H7 (cell line): ENCODE results near the gene CLDN9. TPM values are rescaled to one million over a fixed set of nuclear protein-coding genes. Genes with fewer than 3 reads are reported as not detected.
A peak's percentile ranks its signal among the peaks of the same experiment; 100 is the strongest.
"Not testable (repeated sequence)": the region's sequence is repeated elsewhere in the genome, so short reads cannot be mapped to it uniquely, and the experiment has no call there.

Experiments
- DNase-seq: peaks from one replicate; pipeline ENCODE4 v3.0.0; 2012
- H3K27me3 ChIP-seq: 2 replicates; pipeline ENCODE4 v1.6.0; 2011; ENCODE audit warnings: mild to moderate bottlenecking, low read length; ENCODE audit not compliant: control insufficient read depth, insufficient read depth
- H3K36me3 ChIP-seq: replicated peaks from 2 replicates; pipeline ENCODE4 v1.5.1; 2011; ENCODE audit warnings: low read length; ENCODE audit not compliant: control insufficient read depth, insufficient read depth
- H3K4me3 ChIP-seq: 2 replicates; pipeline ENCODE4 v1.5.1; 2011; ENCODE audit warnings: low read depth, mild to moderate bottlenecking, control low read depth, low read length, moderate library complexity; ENCODE audit not compliant: insufficient read depth
- total RNA-seq: library from RNA; depleted of rRNA; stranded (reverse); fragments of >200 nt; shearing (Covaris generic); gene quantifications from 2 replicates; pipeline ENCODE4 v1.2.3, GENCODE V29; 2014

CLDN9 gene
- total RNA-seq, 1 experiment from 2014 or later = 0.21 TPM

DNA sequence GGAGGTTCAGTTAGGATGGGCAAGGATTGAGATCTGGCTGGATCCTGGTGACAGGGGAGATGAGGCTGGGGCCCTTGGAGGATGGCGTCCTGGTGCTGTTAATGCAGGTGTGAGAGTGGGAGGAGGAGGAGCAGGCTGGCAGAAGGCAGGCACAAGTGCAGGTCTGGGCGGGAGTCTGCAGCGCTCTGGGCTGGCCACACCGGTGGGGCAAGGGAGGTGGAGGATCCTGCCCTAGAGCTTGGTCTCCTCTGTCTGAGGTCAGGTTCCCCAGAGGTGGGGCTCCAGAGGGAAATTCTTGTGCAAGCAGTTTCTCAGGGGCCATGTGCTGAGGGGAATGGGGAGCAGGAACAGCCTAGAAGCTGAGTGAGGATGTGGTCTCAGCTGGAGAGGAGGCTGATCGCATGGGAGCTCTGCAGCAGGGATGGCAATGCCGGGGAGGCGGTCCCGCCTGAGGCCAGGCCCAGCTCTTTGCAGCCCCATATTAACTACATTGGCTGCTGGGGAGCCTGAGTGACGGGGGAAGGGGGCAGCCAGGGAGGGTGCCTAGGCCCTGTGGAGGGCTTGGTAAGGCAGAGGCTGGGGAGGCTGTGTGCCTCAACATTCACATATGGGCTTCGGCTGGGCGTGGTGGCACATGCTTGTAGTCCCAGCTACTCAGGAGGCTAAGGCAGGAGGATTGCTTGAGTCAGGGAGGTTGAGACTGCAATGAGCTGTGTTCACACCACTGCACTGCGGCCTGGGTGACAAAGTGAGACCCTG is 40.0 kb downstream of the CLDN9 start:
- not testable (repeated sequence) for H3K4me3 ChIP-seq, H3K36me3 ChIP-seq, H3K27me3 ChIP-seq, DNase-seq

DNA sequence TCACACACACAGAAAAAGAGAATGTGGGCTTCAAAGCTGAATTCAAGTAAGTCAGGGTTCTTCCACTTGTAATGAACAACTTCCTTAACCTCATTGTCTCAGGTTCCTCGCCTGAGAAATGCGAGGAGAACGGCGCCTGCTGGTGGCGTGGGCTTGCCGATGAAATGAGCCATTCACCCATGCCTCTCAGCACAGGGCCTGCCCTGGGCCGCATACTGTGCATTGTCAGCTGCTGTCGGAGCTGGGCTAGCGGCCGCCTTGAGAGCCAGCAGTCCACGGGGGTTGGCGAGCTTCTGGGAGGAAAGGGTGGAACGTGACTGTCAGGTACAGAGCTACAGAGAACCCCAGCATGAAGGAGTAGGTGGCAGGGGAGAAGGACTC is 40.6 kb downstream of the CLDN9 start:
- DNase-seq, H3K27me3 ChIP-seq: not testable (repeated sequence)

DNA sequence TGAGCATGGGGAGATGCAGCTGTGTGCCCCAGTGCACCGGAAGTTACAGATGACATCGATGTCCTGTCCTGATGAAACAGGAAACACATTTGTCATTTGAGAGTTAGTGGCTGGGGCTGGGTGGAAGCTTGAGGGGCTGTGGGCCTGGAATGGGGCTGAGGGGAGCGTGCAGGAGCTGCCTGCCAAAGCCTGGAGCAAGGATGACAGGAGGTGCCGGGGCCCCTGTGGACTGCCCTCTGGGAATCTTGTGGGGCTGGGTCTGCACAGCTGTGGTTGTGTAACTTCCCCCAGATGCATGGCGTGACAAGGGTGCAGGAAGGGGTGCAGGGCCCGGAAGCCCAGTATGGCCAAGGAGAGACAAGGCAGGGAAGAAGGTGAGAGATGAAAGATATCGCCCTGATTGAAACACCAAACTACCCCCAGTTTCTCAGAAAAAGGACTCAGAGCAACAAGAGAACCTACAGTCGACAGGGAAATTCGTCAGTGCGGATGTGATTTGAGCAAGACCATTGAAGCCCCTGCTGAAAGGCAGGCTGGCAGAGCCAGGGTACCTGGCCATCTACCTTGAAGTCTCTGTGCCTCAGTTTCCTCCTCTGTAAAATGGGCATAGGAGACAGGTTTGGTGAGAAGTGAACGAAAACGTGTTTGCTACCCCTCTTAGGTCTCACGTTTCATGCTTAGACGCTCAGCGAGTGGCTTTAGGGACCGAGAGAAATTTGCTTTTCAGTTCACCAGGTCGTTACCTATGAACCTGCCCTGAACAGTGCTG is 42.4 kb downstream of the CLDN9 start:
- Histone ChIP-seq H3K27me3 (no peaks in the 10 kb centered on the region), H3K36me3 (0 out of 2 replicates have a peak, but pooled peaks cover 2% of the 10 kb centered on the region), H3K4me3 (no peak overlapping the region)
- no peak for DNase-seq

More for the DNA sequence above, 40.6 kb downstream of the CLDN9 start:
- not testable (repeated sequence) for H3K36me3 ChIP-seq, H3K4me3 ChIP-seq

DNA sequence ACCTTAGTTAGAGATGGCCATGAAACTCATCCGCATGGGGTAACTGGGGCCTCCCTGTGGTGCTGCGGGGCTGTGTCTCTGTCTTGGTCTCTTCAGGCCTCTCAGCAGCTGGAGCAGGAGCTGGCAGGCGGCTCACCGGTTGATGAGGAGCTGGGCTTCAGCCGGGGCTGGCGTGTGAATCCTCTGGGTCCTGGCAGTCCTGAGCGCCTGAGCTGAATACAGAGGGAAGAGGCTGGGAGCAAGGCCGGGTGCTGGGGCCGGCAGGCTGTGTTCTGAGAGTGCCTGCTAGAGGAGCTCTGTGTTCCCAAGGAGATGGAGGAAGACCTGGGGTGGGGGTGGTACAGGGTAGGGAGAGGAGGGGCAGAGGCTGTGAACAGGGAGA is 43.0 kb downstream of the CLDN9 start:
- not testable (repeated sequence) for H3K27me3 ChIP-seq, H3K36me3 ChIP-seq, DNase-seq, H3K4me3 ChIP-seq

DNA sequence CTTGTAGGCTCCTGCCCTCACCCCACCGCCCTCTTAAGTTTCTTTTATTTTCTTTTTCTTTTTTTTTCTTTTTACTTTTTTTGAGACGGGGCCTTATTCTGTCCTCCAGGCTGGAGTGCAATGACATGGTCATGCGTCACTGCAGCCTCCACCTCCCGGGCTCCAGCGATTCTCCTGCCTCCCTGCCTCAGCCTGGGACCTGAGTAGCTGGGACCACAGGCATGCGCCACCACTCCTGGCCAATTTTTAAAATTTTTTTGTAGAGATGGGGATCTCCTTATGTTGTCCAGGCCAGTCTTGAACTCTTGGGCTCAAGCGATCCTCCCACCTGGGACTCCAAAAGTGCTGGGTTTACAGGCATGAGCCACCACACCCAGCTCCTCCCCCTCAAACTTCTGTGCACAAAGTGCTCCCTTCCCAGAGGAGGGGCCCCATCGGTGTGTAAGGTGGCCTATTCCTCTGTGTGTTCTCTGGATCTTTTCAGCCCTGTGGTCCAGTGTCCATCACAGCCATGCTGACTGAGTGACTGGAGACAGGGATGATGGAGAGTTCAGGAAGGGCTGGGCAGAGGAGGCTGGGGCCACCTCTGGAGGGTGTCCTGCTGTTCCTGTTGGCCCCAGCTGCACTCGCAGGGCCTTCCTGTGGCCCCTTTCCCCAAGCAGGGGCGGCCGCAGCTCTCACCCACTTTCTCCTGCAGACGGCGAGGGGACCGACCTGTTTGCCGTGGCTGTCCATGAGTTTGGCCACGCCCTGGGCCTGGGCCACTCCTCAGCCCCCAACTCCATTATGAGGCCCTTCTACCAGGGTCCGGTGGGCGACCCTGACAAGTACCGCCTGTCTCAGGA is 43.8 kb downstream of the CLDN9 start:
- Histone ChIP-seq H3K27me3 (no peaks in the 10 kb centered on the region), H3K4me3 (no peak overlapping the region), H3K36me3 (0 out of 2 replicates have a peak, but pooled peaks cover under 1% of the 10 kb centered on the region)
- DNase-seq = no peak

DNA sequence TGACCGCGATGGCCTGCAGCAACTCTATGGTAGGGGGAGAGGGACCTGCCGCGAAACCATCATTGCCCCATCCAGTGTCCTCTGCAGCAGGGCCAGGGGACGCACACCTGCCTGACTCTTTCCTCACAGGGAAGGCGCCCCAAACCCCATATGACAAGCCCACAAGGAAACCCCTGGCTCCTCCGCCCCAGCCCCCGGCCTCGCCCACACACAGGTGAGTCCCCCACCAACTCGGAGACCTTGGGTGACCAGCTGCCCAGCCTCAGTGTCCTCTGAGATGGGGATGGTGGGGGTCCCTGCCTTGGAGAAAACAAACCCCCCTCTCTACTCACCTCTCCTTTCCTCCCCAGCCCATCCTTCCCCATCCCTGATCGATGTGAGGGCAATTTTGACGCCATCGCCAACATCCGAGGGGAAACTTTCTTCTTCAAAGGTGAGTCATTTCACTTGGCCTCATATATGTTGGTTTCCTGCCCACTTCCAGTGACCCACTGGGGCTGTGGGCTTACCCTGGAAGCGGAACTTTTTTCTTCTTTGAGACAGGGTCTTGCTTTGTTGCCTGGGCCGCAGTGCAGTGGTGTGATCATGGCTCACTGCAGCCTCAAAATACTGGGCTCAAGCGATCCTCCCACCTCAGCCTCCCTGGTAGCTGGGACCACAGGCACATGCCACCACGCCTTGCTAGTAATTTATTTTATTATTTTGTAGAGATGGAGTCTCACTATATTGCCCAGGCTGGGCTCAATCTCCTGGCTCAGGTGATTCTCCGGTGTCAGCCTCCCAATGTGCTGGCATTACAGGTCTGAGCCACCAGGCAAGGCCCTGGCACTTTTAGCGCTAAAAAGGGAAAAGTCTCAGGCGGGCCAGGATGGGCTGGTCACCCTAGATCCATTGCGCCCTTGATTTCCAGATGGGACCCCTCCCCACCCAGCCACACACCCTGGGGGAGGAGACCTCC is 44.7 kb downstream of the CLDN9 start:
- H3K36me3 ChIP-seq = no peaks in the 10 kb centered on the region
- no peak overlapping the region for H3K4me3 ChIP-seq
- no peak for DNase-seq
- no peaks in the 10 kb centered on the region for H3K27me3 ChIP-seq

DNA sequence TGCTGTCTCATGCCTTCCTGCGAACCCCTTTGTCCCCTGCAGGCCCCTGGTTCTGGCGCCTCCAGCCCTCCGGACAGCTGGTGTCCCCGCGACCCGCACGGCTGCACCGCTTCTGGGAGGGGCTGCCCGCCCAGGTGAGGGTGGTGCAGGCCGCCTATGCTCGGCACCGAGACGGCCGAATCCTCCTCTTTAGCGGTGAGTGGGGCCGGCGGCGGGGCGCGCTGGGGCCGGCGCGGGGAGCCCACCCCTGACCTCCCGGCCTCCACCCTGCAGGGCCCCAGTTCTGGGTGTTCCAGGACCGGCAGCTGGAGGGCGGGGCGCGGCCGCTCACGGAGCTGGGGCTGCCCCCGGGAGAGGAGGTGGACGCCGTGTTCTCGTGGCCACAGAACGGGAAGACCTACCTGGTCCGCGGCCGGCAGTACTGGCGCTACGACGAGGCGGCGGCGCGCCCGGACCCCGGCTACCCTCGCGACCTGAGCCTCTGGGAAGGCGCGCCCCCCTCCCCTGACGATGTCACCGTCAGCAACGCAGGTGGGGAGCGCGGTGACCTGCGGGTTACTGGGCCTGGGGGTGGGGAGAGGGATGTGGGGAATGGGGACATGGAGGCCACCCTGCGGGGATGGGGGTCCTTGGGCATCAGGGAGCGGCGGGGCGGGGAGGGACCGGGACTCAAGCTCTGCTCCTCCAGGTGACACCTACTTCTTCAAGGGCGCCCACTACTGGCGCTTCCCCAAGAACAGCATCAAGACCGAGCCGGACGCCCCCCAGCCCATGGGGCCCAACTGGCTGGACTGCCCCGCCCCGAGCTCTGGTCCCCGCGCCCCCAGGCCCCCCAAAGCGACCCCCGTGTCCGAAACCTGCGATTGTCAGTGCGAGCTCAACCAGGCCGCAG is 45.7 kb downstream of the CLDN9 start:
- H3K36me3 ChIP-seq = no peaks in the 10 kb centered on the region
- no peaks in the 10 kb centered on the region for H3K27me3 ChIP-seq
- peak; percentile 93 for DNase-seq
- peak overlapping the region; percentile 64 for H3K4me3 ChIP-seq

DNA sequence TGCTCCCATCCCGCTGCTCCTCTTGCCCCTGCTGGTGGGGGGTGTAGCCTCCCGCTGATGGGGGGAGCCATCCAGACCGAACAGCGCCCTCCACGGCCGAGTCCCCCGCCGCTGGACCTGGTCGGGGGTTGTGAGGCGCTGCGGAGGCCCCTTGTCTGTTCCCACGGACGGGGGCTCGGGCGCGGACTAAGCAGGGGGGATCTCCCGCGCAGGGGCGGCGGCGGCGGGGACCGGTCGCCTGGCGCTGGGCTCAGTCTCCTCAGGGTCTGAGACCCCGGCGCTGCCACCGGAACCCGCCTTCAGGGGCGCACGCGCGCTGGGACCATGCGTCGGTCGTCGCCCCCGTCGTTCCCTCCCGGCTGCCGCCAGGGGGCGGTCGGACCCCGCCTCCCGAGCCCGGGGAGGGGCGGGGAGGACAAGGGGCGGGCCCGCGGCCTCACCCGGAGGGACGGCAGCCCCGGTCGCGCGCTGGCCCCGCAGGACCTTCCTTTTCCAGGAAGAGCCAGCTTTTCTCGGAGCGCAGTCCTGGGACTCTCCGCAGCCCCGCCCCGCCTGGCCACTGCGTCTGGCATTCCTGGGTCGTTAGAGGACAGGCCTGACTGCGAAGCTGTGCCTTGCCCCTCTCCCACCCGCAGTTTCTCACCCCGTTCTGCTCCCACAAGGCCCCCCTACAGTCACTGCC is 46.5 kb downstream of the CLDN9 start:
- DNase-seq = peak; percentile 100
- no peaks in the 10 kb centered on the region for H3K36me3 ChIP-seq
- H3K4me3 ChIP-seq = peak overlapping the region; percentile 64
- H3K27me3 ChIP-seq = no peaks in the 10 kb centered on the region

DNA sequence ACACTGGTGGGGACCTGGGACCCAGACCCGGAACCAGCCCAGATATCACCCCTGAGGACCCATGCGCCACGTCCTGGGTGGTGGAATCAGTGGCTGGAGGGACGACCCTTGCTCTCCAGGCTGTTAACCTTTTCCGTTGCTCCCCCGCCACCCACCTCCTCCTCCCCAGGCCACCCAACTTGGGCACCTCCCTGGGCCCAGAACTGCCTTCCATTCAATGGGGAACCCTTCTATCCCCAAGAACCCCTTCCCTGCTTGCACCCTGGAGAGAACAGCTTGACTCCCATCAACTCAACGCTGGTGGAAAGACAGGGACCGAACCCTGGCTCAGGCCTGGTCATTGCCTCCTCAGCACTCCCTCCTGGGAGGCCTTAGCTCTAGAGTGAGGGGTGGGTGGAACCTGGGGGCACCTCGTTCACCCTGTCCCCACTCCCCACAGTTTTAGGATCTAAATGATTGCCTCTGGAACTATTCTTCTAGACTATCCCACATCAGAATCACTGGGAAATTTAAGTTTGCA is 47.1 kb downstream of the CLDN9 start:
- no peaks in the 10 kb centered on the region for H3K36me3 ChIP-seq
- H3K27me3 ChIP-seq = no peaks in the 10 kb centered on the region
- peak; percentile 51 for DNase-seq
- H3K4me3 ChIP-seq = peak overlapping the region; percentile 64

DNA sequence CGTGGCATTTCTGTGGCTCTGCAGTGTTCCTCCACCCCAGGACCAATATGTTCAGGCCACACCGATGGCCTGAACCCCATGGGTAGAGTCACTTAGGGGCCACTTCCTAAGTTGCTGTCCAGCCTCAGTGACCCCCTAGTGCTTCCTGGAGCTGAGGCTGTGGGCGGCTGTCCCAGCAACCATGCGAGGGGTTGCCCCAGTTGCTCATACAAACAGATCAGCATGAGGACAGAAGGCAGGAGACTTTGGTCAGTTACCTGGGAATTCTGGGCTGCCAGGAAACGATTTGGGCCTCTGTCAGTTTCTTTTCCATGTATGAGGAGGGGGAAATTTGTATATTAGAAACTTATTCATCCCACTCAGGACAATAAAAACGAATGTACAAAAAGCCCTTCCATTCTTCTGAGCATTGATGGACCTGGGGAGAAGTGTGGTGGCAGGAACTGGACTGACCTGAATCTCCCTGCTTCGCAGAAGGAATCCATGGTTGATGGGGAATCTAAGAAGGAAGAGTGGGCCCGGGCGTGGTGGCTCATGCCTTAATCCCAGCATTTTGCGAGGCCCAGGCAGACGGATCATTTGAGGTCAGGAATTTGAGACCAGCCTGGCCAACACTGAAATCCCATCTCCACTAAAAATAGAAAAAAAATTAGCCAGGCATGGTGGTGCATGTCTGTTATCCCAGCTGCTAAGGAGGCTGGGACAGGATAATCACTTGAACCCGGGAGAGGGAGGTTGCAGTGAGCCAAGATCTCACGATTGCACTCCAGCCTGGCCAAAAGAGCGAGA is 47.8 kb downstream of the CLDN9 start:
- Histone ChIP-seq H3K27me3 (no peaks in the 10 kb centered on the region), H3K4me3 (no peak overlapping the region), H3K36me3 (no peaks in the 10 kb centered on the region)
- no peak for DNase-seq

DNA sequence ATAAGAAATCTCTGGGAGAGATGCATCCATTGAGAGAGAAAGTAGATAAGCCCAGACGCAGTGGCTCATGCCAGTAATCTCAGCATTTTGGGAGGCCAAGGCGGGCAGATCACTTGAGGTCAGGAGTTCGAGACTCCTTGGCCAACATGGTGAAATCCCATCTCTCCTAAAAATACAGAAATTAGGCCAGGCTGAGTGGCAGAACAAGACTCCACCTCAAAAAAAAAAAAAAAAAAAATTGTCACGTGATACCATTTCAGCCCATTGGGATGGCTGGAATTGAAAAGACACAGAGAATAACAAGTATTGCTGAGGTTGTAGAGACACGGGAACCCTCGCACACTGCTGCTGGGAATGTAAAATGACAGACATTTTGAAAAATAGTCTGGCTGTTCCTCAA is 49.8 kb downstream of the CLDN9 start:
- Histone ChIP-seq H3K36me3 (no peaks in the 10 kb centered on the region), H3K4me3 (no peak overlapping the region), H3K27me3 (no peaks in the 10 kb centered on the region)
- no peak for DNase-seq
